ENCODE measurements around the gene RAB7B. TPM values are rescaled to one million over a fixed set of nuclear protein-coding genes. Genes with fewer than 3 reads are reported as not detected.
"Not testable (repeated sequence)": the region's sequence is repeated elsewhere in the genome, so short reads cannot be mapped to it uniquely, and the experiment has no call there.

RAB7B gene, protein sequence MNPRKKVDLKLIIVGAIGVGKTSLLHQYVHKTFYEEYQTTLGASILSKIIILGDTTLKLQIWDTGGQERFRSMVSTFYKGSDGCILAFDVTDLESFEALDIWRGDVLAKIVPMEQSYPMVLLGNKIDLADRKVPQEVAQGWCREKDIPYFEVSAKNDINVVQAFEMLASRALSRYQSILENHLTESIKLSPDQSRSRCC
- 1 to 10 TPM in 8 of 10 donors, under 1 TPM in 2; 0.49 to 4.0 (median 1.4) TPM for total RNA-seq
- 1 to 10 TPM in 1 of 2 donors, under 1 TPM in 1; 0.74 to 1.1 TPM for polyA plus RNA-seq
- long read RNA-seq, donor 1, partial matches to known transcripts = 1 of 2 reads
- long read RNA-seq, donor 1, other reads (novel, unspliced or antisense) = 0 of 2 reads
- long read RNA-seq, donor 2, partial matches to known transcripts = 1 of 3 reads
- long read RNA-seq, donor 2, other reads (novel, unspliced or antisense) = 0 of 3 reads
- long read RNA-seq, donor 3 = 0 reads

DNA sequence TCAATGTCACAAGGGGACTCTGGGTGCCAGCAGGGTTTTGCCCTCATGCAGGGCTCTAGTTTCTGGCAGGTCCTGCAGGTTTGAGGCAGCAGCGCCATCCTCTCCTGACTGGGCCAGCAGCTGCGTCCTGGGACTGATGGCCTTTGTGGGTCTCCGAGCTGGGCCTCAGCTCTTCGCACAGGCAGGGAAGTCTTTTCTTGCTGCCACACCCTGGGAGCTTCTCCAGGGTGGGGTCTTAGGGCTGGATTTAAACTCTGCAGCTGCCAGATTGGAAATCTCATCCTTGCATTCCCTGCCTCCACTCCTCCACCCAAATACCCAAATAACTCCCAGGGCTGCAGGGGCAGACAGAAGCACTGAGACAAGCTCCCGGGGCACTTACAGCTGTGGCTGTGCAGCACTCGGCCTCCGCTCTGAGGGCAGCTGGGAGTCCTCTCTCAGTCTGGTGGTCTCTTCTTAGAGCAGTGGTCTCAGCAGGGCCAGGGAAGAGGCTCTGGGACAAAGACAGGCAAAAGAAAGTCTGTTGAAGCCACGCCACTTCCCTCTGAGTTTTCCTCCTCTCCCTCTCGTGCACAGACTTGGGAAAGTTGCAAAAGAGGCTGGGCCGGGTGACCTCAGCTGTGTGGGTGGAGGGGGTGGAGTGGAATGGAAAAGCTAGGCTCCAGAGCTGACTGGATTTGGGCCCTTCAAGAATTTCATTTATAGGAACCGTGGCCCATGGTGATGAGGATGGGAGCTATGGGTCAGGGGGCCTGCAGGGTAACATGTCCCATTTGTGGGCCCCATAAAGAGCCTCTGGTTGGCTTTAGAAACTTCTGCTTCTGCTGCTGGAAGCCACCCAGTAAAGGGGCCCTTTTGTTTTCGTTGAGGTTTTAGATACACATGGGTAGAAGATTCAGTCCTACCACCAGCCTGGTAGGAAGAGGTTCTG lies at the start of gene RAB7B:
TSS of gene RAB7B (minus strand) at position 525 of the 931 bp plus-strand sequence. CDS start 9,260 bp downstream, outside the sequence.
- ATAC-seq = peak; percentile 64 to 86 (median 78)
- Histone ChIP-seq H3K36me3 (no peaks in the 10 kb centered on the region), H3K4me3 (peak within 1 kb of the TSS in 9 of 10 donors; percentile 24 to 59 (median 45)), H3K4me1 (peaks cover 0 to 64% (median 22%) of the 10 kb centered on the region in 9 donors), H3K9me3 (no peaks in the 10 kb centered on the region), H3K27me3 (no peaks in the 10 kb centered on the region), H3K27ac (peak within 1 kb of the TSS; percentile 10 to 80 (median 62))
- intact Hi-C loops (cut with DNase I) = no loop called here
- TF ChIP-seq, protein P1, sequence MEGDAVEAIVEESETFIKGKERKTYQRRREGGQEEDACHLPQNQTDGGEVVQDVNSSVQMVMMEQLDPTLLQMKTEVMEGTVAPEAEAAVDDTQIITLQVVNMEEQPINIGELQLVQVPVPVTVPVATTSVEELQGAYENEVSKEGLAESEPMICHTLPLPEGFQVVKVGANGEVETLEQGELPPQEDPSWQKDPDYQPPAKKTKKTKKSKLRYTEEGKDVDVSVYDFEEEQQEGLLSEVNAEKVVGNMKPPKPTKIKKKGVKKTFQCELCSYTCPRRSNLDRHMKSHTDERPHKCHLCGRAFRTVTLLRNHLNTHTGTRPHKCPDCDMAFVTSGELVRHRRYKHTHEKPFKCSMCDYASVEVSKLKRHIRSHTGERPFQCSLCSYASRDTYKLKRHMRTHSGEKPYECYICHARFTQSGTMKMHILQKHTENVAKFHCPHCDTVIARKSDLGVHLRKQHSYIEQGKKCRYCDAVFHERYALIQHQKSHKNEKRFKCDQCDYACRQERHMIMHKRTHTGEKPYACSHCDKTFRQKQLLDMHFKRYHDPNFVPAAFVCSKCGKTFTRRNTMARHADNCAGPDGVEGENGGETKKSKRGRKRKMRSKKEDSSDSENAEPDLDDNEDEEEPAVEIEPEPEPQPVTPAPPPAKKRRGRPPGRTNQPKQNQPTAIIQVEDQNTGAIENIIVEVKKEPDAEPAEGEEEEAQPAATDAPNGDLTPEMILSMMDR (IDR thresholded peaks at IDR 0.05) = no peak
- DNase-seq = peak; percentile 47 to 53
- WGBS, 2 donors = 42 to 45% methylated on average over 12 of the region's 12 CpGs

- H3K4me1 ChIP-seq = peaks cover 0 to 26% (median 0%) of the 10 kb centered on the region in 9 donors
- H3K36me3 ChIP-seq; ATAC-seq; H3K27ac ChIP-seq; H3K4me3 ChIP-seq; H3K27me3 ChIP-seq; H3K9me3 ChIP-seq; intact Hi-C loops (cut with DNase I); DNase-seq: not testable (repeated sequence)
- 88 to 100% methylated on average over 4 to 6 of the region's 8 CpGs for WGBS, 2 donors
These were observed 49.2 kb upstream of the RAB7B start for GRCh38 chr1:206052231-206052865.

GRCh38 chr1:206050655-206051235 lies 47.5 kb upstream of the RAB7B start:
- no peak overlapping the region for H3K27ac ChIP-seq
- DNase-seq = no peak
- H3K27me3 ChIP-seq = peaks cover 0 to 11% (median 0%) of the 10 kb centered on the region in 7 donors
- TF ChIP-seq, protein P1 (IDR thresholded peaks at IDR 0.05) = no peak
- ATAC-seq = no peak
- intact Hi-C loops (cut with DNase I) = no loop called here
- H3K4me1 ChIP-seq = peaks cover 0 to 26% (median 0%) of the 10 kb centered on the region in 9 donors
- H3K4me3 ChIP-seq = no peak overlapping the region
- H3K9me3 ChIP-seq = no peaks in the 10 kb centered on the region
- 83 to 88% methylated on average over 6 of the region's 6 CpGs for WGBS, 2 donors
- H3K36me3 ChIP-seq = no peaks in the 10 kb centered on the region

- no peaks in the 10 kb centered on the region for H3K36me3 ChIP-seq
- intact Hi-C loops (cut with DNase I) = no loop called here
- TF ChIP-seq, protein P1 (IDR thresholded peaks at IDR 0.05) = no peak
- no peak for DNase-seq
- no peaks in the 10 kb centered on the region for H3K9me3 ChIP-seq
- 87 to 95% methylated on average over 3 of the region's 3 CpGs for WGBS, 2 donors
- H3K4me1 ChIP-seq = peaks cover 0 to 26% (median 0%) of the 10 kb centered on the region in 9 donors
- H3K27ac ChIP-seq = no peak overlapping the region
- peaks cover 0 to 15% (median 0%) of the 10 kb centered on the region in 7 donors for H3K27me3 ChIP-seq
- no peak overlapping the region for H3K4me3 ChIP-seq
- ATAC-seq = no peak
These were observed 46.9 kb upstream of the RAB7B start for GRCh38 chr1:206049919-206050600.

Measured in heart right ventricle (tissue), 16 donors.